ENCODE results near the gene HDAC2.
"Not testable (repeated sequence)": the region's sequence is repeated elsewhere in the genome, so short reads cannot be mapped to it uniquely, and the experiment has no call there.

The HDAC2 gene

DNA sequence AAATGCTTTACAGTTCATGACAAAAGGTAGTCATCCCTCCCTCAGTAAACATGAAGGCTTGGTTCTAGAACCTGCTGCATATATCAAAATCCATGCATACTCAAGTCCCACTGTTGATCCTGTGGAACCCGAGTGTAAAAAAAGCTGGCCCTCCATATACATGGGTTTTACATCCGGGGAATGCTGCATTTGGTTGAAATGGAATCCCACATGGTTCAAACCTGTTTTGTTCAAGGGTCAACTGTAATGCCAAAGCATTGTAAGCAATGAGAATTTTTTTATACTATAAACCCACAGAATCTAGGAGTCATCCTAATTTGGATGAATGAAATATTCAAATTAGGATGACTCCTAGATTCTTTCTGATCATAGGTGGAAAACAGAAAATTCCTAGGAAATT, 5.9 kb upstream of the HDAC2 start:
- no peak for DNase-seq (ENCODE audit: low read depth, low spot score)

- no peak for DNase-seq (ENCODE audit: low read depth, low spot score)
Observed at GRCh38 chr6:113971741-113972140, 793 bp upstream of the HDAC2 start.

GRCh38 chr6:113969888-113970804, 802 bp downstream of the HDAC2 start:
- DNase-seq (ENCODE audit: low read depth, low spot score), result peak; percentile 66

- DNase-seq (ENCODE audit: low read depth, low spot score), result no peak
Observed at GRCh38 chr6:113968472-113968871, 2.5 kb downstream of the HDAC2 start.

DNA sequence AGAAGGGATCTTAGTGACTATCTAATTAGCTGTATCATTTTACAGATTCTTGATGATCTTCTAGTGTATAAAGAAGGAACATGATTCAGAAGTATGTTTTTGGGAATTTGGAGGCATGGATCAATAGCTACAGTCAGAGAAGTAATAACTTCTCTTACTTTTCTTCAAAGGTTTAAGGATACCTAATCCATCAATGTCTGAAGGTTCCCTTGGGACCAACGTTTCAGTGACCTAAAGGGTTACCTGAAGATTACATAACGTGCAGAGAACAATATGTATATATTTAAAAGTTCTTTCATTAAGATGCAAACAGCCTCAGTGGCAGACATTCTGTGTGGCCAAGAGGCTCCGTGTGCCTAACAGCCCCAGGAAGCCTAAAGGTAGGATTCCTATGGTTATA, 3.2 kb downstream of the HDAC2 start:
- DNase-seq (ENCODE audit: low read depth, low spot score), result no peak

GRCh38 chr6:113960795-113961194, 10.2 kb downstream of the HDAC2 start:
- no peak for DNase-seq (ENCODE audit: low read depth, low spot score)

DNA sequence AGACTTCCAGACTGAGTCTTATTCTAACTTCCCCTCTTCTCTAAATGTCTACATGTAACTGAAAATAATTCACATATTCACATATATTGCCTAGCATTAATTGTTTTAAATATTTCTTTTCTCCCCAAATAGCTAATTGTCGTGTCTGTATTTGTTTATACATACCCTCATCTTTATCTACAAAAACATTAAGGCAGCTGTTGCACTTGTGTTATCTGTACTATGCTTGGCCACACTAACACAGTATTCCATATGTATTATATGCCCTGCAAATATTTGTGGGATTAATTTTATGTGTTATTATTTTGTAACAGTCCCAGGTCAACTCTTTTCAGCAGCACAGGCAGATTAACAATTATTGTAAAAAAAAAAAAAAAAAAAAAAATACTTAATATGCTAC, 11.7 kb downstream of the HDAC2 start:
- DNase-seq (ENCODE audit: low read depth, low spot score), result no peak

- no peak for DNase-seq (ENCODE audit: low read depth, low spot score)
Observed at GRCh38 chr6:113954653-113955052, 16.3 kb downstream of the HDAC2 start.

GRCh38 chr6:113953346-113953745, 17.6 kb downstream of the HDAC2 start:
- no peak for DNase-seq (ENCODE audit: low read depth, low spot score)

- DNase-seq (ENCODE audit: low read depth, low spot score), result no peak
Observed at GRCh38 chr6:113949499-113949898, 21.4 kb downstream of the HDAC2 start.

DNA sequence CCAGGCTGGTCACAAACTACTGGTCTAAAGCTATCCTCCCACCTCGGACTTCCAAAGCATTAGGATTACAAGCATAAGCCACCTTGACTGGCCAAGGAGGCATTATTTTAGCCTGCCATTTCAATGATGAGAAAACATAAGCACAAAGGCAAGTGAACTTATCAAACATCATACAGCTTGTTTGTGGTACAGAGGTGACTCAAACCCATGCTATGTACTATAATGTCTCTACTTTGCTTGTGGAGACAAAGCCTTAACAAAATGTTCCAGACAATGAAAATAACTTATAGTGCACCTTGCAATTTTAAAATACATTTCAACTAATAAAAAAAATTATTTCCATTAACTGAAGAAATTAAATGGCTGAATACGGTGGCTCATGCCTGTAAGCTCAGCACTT, 26.2 kb downstream of the HDAC2 start:
- no peak for DNase-seq (ENCODE audit: low read depth, low spot score)

DNA sequence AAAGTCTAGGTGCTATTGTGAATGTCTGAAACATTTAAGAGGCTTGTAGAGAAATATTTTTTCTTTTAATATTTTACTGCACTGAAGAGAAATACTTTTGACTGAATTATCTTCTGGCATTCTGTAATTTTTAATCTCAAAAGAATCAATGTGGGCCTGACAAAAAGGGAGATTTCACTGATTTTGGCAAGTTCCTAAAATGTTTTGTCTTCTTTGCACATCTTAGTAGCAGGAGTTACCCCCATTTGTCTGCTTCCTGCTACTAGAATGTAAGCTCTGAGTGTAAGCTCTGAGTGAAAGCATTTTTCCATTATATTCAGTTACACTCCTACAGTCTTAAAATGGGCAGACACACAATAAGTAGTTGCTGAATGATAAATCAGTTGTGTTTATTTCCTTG, 31.1 kb downstream of the HDAC2 start:
- no peak for DNase-seq (ENCODE audit: low read depth, low spot score)

DNA sequence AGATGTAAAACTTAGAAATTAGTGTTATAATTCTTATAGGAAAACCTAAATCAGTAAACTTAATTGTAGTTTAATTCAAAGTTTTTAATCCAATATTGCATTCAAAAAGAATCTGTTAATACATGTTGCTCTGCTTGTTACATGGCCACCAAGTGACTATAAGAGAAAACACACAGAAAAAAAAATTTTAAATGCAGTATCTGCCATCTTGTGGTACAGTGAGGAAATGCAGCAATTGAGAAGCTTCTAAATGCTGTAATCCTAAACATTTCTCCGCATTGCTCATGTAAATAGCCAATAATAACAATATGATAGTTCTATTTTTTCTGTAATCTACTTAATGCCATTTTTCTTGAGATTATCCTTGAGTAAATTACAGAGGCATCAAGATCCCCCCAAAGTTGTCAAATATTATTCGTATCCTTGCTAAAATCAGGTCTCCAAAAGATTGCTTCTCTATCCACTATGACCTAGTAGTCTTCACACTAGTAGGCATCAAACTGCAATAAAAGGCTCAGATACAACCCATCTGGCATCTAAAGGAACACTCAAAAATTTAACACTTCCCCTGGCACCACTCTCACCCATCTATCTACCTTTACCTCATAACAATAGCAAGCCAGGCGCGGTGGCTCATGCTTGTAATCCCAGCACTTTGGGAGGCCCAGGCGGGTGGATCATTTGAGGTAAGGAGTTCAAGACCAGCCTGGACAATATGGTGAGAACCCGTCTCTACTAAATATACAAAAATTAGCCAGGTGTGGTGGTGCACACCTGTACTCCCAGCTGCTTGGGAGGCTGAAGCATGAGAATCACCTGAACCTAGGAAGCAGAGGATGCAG, 34.6 kb downstream of the HDAC2 start:
- DNase-seq (ENCODE audit: low read depth, low spot score), result no peak

DNA sequence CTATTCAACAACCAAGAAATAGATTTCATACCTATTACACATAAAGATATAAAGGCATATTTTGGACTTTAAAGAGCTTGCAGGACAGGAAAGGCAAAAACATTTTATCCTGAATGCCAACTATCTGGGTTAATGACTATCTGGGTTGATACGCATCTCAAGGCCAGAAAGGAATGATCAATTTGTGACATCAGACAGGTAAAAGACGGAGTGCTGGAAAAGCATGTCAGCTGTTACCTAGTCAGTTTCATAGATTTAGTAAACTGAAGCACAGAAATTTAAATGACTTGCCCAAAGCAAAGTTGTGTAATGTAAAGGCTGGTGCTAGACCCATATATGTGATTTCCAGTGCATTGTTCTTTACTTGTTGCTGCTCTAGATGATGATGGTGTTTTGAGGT, 36.8 kb downstream of the HDAC2 start:
- DNase-seq (ENCODE audit: low read depth, low spot score), result no peak

- not testable (repeated sequence) for DNase-seq (ENCODE audit: low read depth, low spot score)
Observed at GRCh38 chr6:113931907-113932306, 39.0 kb downstream of the HDAC2 start.

GRCh38 chr6:113930183-113930582, 40.8 kb downstream of the HDAC2 start:
- no peak for DNase-seq (ENCODE audit: low read depth, low spot score)

DNA sequence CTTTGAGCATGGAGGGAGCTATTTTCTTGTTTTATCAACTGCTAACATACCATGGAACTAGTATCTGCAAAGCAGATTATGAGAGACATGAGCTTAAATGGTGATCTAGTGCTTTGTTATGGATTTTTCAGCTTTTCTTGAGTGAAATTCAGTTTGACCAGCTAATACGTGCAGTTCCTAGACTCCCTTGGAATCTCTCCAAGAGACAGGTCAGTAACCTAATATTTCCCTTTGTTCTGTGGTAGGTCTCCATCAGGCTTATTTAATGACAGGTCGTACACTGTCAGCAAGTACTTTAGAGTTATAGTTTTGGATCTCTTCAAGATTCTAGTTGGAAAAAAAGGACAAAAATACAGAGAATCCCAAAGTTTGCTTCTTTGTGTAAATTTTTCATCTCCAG, 43.9 kb downstream of the HDAC2 start:
- no peak for DNase-seq (ENCODE audit: low read depth, low spot score)

- no peak for DNase-seq (ENCODE audit: low read depth, low spot score)
Observed at GRCh38 chr6:113925378-113925777, 45.6 kb downstream of the HDAC2 start.

DNA sequence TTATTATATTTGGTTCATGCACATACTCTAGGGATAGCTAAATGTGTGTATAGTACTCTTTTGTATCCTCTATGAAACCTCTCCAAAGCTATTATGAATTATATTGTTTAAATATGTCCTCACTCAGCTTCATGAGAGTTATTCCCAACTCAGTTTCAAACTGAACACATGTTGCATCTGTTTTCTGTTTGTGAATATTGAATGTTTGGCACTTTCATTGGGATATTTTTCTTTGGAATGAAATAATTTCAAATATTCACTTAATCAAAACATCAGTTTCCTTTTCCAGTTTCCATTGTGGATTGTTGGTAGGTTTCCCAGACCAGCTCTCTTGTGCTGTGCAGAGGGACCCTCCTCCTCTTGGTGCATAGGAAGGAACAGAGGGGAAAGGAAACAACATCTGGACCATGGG, 46.6 kb downstream of the HDAC2 start:
- no peak for DNase-seq (ENCODE audit: low read depth, low spot score)

GRCh38 chr6:113923526-113923925, 47.4 kb downstream of the HDAC2 start:
- no peak for DNase-seq (ENCODE audit: low read depth, low spot score)

DNA sequence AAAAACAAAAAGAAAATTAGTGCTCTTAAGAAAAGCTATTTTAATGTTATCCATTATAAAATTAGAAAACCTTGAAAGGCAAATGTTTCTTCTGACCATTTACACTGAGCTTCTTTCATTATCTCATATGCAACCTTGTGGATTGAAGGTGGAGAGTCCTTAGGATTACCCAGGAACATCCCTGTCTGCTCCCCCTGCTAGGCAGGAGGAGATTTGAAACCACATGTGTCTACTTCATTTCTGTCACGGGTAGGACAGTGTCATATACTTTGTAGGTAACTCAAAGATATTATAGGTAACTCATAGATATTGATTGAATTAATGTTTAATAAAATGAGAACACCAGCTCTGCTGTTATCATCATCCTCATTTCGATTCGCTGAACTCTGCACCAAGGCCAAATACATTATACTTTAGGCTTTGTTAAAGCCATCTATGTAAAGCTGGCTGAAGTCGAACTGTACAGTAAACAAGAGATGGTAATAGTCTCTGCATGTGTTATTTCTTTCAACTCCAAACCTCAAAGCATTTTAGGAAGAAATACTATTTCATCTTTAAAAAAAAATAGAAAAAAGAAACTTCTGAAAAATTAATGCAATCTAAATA, 49.5 kb downstream of the HDAC2 start:
- DNase-seq (ENCODE audit: low read depth, low spot score), result no peak

GRCh38 chr6:113920663-113921267, 50.2 kb downstream of the HDAC2 start:
- DNase-seq (ENCODE audit: low read depth, low spot score), result peak; percentile 20
